ENCODE measurements around the gene RNF6. TPM values are rescaled to one million over a fixed set of nuclear protein-coding genes. Genes with fewer than 3 reads are reported as not detected.
A peak's percentile ranks its signal among the peaks of the same experiment; 100 is the strongest.

RNF6 gene
- total and polyA plus RNA-seq, 10 of the 15 experiments (the other 5 are each of a cell fraction or from before 2014, with no cell fraction given), result 19.0 to 54.0 (median 33.8) TPM

- TF ChIP-seq ZNF24 (IDR thresholded peaks at IDR 0.05) (peak; percentile 36; the same call in 1 of the 2 replicates), CTCF (IDR thresholded peaks at IDR 0.05 in 2 of 3, conservative IDR thresholded peaks at IDR 0.05 in 1 of 3; ENCODE audit: control insufficient read depth in 2 of 3, extremely low read depth in 1 of 3, insufficient read depth in 1 of 3, low read depth in 3 of 3, low read length in 3 of 3) (no peak), ZNF384 (IDR thresholded peaks at IDR 0.05; ENCODE audit: borderline replicate concordance, low read depth, low read length) (no peak), HDGF (IDR thresholded peaks at IDR 0.05) (peak; percentile 21; the same call in 1 of the 2 replicates), BCLAF1 (IDR thresholded peaks at IDR 0.05) (no peak), BACH1 (IDR thresholded peaks at IDR 0.05; ENCODE audit: borderline replicate concordance) (peak; percentile 30; the same call in 1 of the 2 replicates), ZNF207 (IDR thresholded peaks at IDR 0.05; ENCODE audit: borderline replicate concordance) (no peak), MYC (IDR thresholded peaks at IDR 0.05; ENCODE audit: insufficient read depth, insufficient read length, insufficient replicate concordance, low read length, severe bottlenecking) (peak; percentile 85), POU2F2 (IDR thresholded peaks at IDR 0.05; ENCODE audit: borderline replicate concordance, low read depth, low read length) (peak; percentile 75; the same call in 1 of the 3 replicates), NKRF (conservative IDR thresholded peaks at IDR 0.05) (peak; percentile 67; the same call in 1 of the 2 replicates), WRNIP1 (IDR thresholded peaks at IDR 0.05; ENCODE audit: borderline replicate concordance, low read depth, low read length) (0 out of 2 replicates have a peak, but pooled peaks have one; percentile 59), NR2F1 (conservative IDR thresholded peaks at IDR 0.05) (peak; percentile 35; the same call in 1 of the 2 replicates), IRF5 (IDR thresholded peaks at IDR 0.05; ENCODE audit: borderline replicate concordance) (no peak), POLR2A (IDR thresholded peaks at IDR 0.05; ENCODE audit: low read depth, low read length) (peak; percentile 97), USF2 (IDR thresholded peaks at IDR 0.05; ENCODE audit: borderline replicate concordance, low read depth, low read length) (no peak), TCF12 (IDR thresholded peaks at IDR 0.05; ENCODE audit: low read depth, low read length) (no peak; the same call in 1 of the 2 replicates), CBX3 (IDR thresholded peaks at IDR 0.05; ENCODE audit: borderline replicate concordance, low read depth) (no peak), SRF (IDR thresholded peaks at IDR 0.05; ENCODE audit: low read depth in 2 of 2, low read length in 2 of 2) (peak in 1 of 2 experiments; percentile 78; a peak in 2 of 4 replicates), EP300 (IDR thresholded peaks at IDR 0.05; ENCODE audit: borderline replicate concordance in 1 of 2, control insufficient read depth in 1 of 2, low read depth in 2 of 2, low read length in 2 of 2) (no peak)
Measured at GRCh38 chr13:26221721-26222519, at the start of gene RNF6 (continued).
